GM23248 (cell line): Measurements from ENCODE around the gene ARHGAP45. TPM values are rescaled to one million over a fixed set of nuclear protein-coding genes. Genes with fewer than 3 reads are reported as not detected.
A peak's percentile ranks its signal among the peaks of the same experiment; 100 is the strongest.

Source experiments
- DNase-seq: peaks from one replicate; pipeline ENCODE4 v3.0.0-alpha.2; 2015
- H2AFZ ChIP-seq: fragments of 200-600 bp; sonication (generic); 2 replicates; pipeline ENCODE4 v1.6.1; 2016; ENCODE audit warnings: antibody characterized with exemption
- H3F3A ChIP-seq: fragments of 200-600 bp; sonication (generic); 2 replicates; pipeline ENCODE4 v1.6.1; 2016; ENCODE audit warnings: mild to moderate bottlenecking, antibody characterized with exemption, mixed run types; ENCODE audit not compliant: insufficient read depth
- H3K27ac ChIP-seq: fragments of 200-600 bp; sonication (generic); 2 replicates; pipeline ENCODE4 v1.5.1; 2016; ENCODE audit warnings: mild to moderate bottlenecking
- H3K27me3 ChIP-seq: fragments of 200-600 bp; sonication (generic); replicated peaks from 2 replicates; pipeline ENCODE4 v1.6.1; 2016; ENCODE audit warnings: mild to moderate bottlenecking; ENCODE audit not compliant: insufficient read depth
- H3K36me3 ChIP-seq: fragments of 200-600 bp; sonication (generic); 2 replicates; pipeline ENCODE4 v1.6.1; 2016; ENCODE audit warnings: low read depth, mild to moderate bottlenecking
- H3K4me1 ChIP-seq: fragments of 200-600 bp; sonication (generic); 2 replicates; pipeline ENCODE4 v1.6.1; 2016; ENCODE audit warnings: mild to moderate bottlenecking; ENCODE audit not compliant: insufficient read depth
- H3K4me2 ChIP-seq: fragments of 200-600 bp; sonication (generic); one replicate; pipeline ENCODE4 v1.6.1; 2016; ENCODE audit warnings: mild to moderate bottlenecking; ENCODE audit not compliant: unreplicated experiment
- H3K4me3 ChIP-seq: fragments of 200-600 bp; sonication (generic); 2 replicates; pipeline ENCODE4 v1.5.1; 2016; ENCODE audit warnings: mild to moderate bottlenecking
- H3K79me2 ChIP-seq: fragments of 200-600 bp; sonication (generic); 2 replicates; pipeline ENCODE4 v1.6.1; 2016; ENCODE audit warnings: mild to moderate bottlenecking; ENCODE audit not compliant: insufficient read depth
- H3K9ac ChIP-seq: fragments of 200-600 bp; sonication (generic); 2 replicates; pipeline ENCODE4 v1.6.1; 2016; ENCODE audit warnings: mild to moderate bottlenecking
- H3K9me2 ChIP-seq: fragments of 200-600 bp; sonication (generic); 2 replicates; pipeline ENCODE4 v1.6.1; 2016; ENCODE audit warnings: mixed run types, mild to moderate bottlenecking, moderate library complexity; ENCODE audit not compliant: insufficient read depth
- H3K9me3 ChIP-seq: fragments of 200-600 bp; sonication (generic); one replicate; pipeline ENCODE4 v1.6.1; 2017; ENCODE audit warnings: low read depth
- H4K20me1 ChIP-seq: fragments of 200-600 bp; sonication (generic); 2 replicates; pipeline ENCODE4 v1.6.0; 2016; ENCODE audit not compliant: insufficient read depth
- EZH2 ChIP-seq: fragments of 200-600 bp; sonication (generic); IDR thresholded peaks from 2 replicates; pipeline ENCODE4 v1.6.1; 2018; ENCODE audit warnings: antibody characterized with exemption, mild to moderate bottlenecking; ENCODE audit not compliant: insufficient read depth, poor library complexity, severe bottlenecking
- EZH2phosphoT487 ChIP-seq: fragments of 200-600 bp; sonication (generic); IDR thresholded peaks from 2 replicates; pipeline ENCODE4 v1.6.1; 2018; ENCODE audit warnings: antibody characterized with exemption, moderate library complexity, mild to moderate bottlenecking, low read depth; ENCODE audit not compliant: insufficient read depth
- WGBS, 2 experiments: methylation state at CpG; one replicate each; pipeline ENCODE4 v1.1.6; 2015 to 2017; ENCODE audit warnings: low lambda C conversion rate in 2 of 2, low coverage in 1 of 2; ENCODE audit errors: missing lambda C conversion rate in 2 of 2; 5-methylcytosine and 5-hydroxymethylcytosine counted together
- in situ Hi-C: fragments of 300-500 bp; cut with MboI; formaldehyde crosslinking; loops from 2 replicates; pipeline ENCODE4 v1.15.0; 2020
- polyA plus RNA-seq: library from polyadenylated mRNA; unstranded; fragments of >200 nt; fragmentation: Nextera tagmentation; extraction: Ambion mirVana; gene quantifications from 2 replicates; pipeline ENCODE4 v1.2.1, GENCODE V29; 2016
- total RNA-seq: library from RNA; depleted of rRNA; stranded (reverse); fragments of >200 nt; shearing (Covaris generic); gene quantifications from 2 replicates; pipeline ENCODE4 v1.2.3, GENCODE V29; 2014

The ARHGAP45 gene
- total and polyA plus RNA-seq, 2 experiments from 2014 or later: 3.5 to 6.3 TPM

DNA sequence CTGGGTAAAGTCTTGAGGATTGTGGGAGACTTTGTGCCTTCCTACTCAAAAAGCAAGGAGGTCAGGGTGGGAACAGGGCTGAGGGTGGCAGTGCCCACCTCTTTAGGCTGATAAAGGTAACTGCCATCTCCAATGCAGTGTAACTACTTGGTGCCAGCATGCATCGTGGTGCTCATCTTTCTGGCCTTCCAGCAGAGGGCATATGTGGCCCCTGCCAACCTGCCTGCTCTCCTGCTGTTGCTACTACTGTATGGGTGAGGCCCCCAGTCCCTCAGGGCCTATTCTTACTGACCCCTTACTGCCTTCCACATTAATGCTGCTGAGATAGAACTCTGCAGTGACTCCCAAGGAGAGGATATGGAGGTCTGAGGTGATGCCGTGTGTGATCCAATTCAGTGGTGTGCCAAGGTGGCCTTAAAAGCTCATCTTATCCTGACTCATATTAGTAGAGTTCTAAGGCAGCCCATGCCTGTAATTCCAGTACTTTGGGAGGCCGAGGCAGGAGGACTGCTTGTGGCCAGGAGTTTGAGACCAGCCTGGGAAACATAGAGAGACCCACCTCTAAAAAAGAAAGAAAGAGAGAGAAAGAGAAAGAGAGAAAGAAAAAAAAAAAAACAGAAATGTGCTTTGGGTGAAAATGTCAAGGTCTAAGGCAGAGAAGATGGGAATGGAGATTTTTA lies 9.7 kb upstream of the ARHGAP45 start:
- no peak overlapping the region for H3K27ac ChIP-seq
- in situ Hi-C loops: no loop called here
- no peaks in the 10 kb centered on the region for H4K20me1 ChIP-seq
- no peaks in the 10 kb centered on the region for H3K79me2 ChIP-seq
- 14 to 19% methylated on average over 3 of the region's 3 CpGs for WGBS, 2 experiments
- no peak for TF ChIP-seq EZH2
- H3K9ac ChIP-seq: no peak overlapping the region
- H3K9me3 ChIP-seq: no peaks in the 10 kb centered on the region
- no peak overlapping the region for H3K4me3 ChIP-seq
- DNase-seq: peak; percentile 76
- H2AFZ ChIP-seq: no peak overlapping the region
- H3F3A ChIP-seq: no peaks in the 10 kb centered on the region
- no peaks in the 10 kb centered on the region for H3K4me1 ChIP-seq
- no peaks in the 10 kb centered on the region for H3K9me2 ChIP-seq
- no peak overlapping the region for H3K4me2 ChIP-seq
- no peaks in the 10 kb centered on the region for H3K27me3 ChIP-seq
- H3K36me3 ChIP-seq: no peaks in the 10 kb centered on the region

GRCh38 chr19:1058112-1058511 lies 8.9 kb upstream of the ARHGAP45 start:
- H3K27me3 ChIP-seq: no peaks in the 10 kb centered on the region
- no peaks in the 10 kb centered on the region for H3K79me2 ChIP-seq
- in situ Hi-C loops: no loop called here
- H2AFZ ChIP-seq: no peak overlapping the region
- DNase-seq: no peak
- no peaks in the 10 kb centered on the region for H4K20me1 ChIP-seq
- no peak overlapping the region for H3K9ac ChIP-seq
- WGBS, 2 experiments: 85 to 88% methylated on average over 5 of the region's 5 CpGs
- no peaks in the 10 kb centered on the region for H3K9me2 ChIP-seq
- H3K27ac ChIP-seq: no peak overlapping the region
- TF ChIP-seq EZH2phosphoT487 (no peak), EZH2 (no peak)
- H3K36me3 ChIP-seq: no peaks in the 10 kb centered on the region
- H3K4me2 ChIP-seq: no peak overlapping the region
- no peaks in the 10 kb centered on the region for H3K4me1 ChIP-seq
- no peaks in the 10 kb centered on the region for H3K9me3 ChIP-seq
- no peaks in the 10 kb centered on the region for H3F3A ChIP-seq
- no peak overlapping the region for H3K4me3 ChIP-seq

DNA sequence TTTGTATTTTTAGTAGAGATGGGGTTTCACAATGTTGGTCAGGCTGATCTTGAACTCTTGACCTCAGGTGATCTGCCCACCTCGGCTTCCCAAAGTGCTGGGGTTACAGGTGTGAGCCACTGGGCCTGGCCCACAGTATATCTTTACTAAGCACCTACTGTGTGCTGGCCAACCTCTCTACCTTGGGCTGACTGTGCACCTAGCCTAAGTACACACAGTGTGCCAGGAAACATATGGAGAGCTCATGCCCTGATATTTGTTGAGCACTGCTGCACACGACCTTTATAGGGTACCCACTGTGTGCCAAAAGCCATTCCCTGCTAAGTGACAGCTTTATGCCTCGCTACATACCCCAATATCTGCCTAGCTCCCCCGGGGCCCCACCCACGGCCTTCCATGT lies 6.3 kb upstream of the ARHGAP45 start:
- Histone ChIP-seq H3K4me1 (no peaks in the 10 kb centered on the region), H3K4me2 (no peak overlapping the region), H3F3A (no peaks in the 10 kb centered on the region), H3K36me3 (no peaks in the 10 kb centered on the region), H3K9me2 (no peaks in the 10 kb centered on the region), H2AFZ (no peak overlapping the region), H3K9me3 (no peaks in the 10 kb centered on the region), H3K9ac (no peak overlapping the region), H3K27ac (no peak overlapping the region), H3K79me2 (no peaks in the 10 kb centered on the region), H4K20me1 (no peaks in the 10 kb centered on the region), H3K4me3 (no peak overlapping the region), H3K27me3 (no peaks in the 10 kb centered on the region)
- no peak for DNase-seq
- no peak for TF ChIP-seq EZH2phosphoT487
- TF ChIP-seq EZH2: no peak
- 82 to 85% methylated on average over 4 to 5 of the region's 5 CpGs for WGBS, 2 experiments
- in situ Hi-C loops: no loop called here

DNA sequence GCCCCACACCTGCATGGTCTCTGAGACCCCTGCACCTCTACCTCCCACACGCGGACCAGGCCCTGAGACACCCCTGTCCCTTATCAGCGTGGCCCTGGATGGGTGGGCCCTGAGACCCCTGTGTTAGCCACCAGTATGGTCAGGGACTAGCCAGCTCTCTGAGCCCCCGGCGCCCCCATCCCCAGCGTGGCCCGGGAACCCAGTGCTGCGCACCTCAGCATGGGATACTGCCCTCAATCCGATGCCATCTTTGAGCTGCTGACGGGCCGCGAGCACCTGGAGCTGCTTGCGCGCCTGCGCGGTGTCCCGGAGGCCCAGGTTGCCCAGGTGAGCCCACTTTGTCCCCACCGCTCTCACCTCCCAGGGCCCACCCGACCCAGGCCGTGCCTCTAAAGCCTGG lies 5.0 kb upstream of the ARHGAP45 start:
- no peaks in the 10 kb centered on the region for H4K20me1 ChIP-seq
- H3K4me1 ChIP-seq: no peaks in the 10 kb centered on the region
- no peak overlapping the region for H2AFZ ChIP-seq
- 0 out of 2 replicates have a peak, but pooled peaks cover 6% of the 10 kb centered on the region for H3K27me3 ChIP-seq
- H3K36me3 ChIP-seq: no peaks in the 10 kb centered on the region
- no peaks in the 10 kb centered on the region for H3K9me2 ChIP-seq
- no peaks in the 10 kb centered on the region for H3F3A ChIP-seq
- no peaks in the 10 kb centered on the region for H3K9me3 ChIP-seq
- H3K4me3 ChIP-seq: no peak overlapping the region
- no peak for DNase-seq
- in situ Hi-C loops: no loop called here
- WGBS, 2 experiments: 91 to 93% methylated on average over 13 to 20 of the region's 20 CpGs
- TF ChIP-seq EZH2: no peak
- TF ChIP-seq EZH2phosphoT487: no peak
- H3K27ac ChIP-seq: no peak overlapping the region
- no peaks in the 10 kb centered on the region for H3K79me2 ChIP-seq
- H3K4me2 ChIP-seq: no peak overlapping the region
- H3K9ac ChIP-seq: no peak overlapping the region

DNA sequence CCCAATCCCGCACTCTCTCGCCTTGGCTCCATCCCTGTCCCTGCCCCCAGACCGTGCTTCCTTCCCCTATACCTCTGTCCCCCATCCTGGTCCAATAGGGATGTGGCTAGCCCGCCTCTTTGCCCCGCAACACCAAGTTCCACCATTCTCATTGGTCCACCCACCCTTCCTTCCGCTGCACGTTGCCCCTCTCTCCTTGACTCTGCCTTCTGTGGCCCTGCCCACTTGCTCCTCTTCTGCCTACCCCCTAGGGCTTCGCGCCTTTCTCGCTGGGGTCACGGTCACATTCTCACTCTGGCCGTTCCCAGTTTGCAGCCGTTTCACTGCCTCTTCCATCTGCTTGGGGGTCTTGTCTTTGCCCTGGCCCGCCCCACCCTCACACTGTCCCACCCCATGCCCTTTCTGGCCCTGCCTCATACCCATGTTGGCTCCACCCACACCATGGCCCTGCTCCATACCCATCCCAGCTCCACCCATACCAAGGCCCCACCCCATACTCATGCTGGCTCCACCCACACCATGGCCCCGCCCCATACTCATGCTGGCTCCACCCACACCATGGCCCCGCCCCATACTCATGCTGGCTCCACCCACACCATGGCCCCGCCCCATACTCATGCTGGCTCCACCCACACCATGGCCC lies 4.5 kb upstream of the ARHGAP45 start:
- Histone ChIP-seq H4K20me1 (no peaks in the 10 kb centered on the region), H3K27ac (no peak overlapping the region), H2AFZ (no peak overlapping the region), H3K36me3 (no peaks in the 10 kb centered on the region), H3K9me3 (no peaks in the 10 kb centered on the region), H3K4me1 (no peaks in the 10 kb centered on the region), H3K27me3 (peaks cover 11% of the 10 kb centered on the region; the same call in 1 of the 2 replicates), H3K9me2 (no peaks in the 10 kb centered on the region), H3K4me2 (no peak overlapping the region), H3F3A (no peaks in the 10 kb centered on the region), H3K9ac (no peak overlapping the region), H3K4me3 (no peak overlapping the region), H3K79me2 (no peaks in the 10 kb centered on the region)
- WGBS, 2 experiments: 92 to 98% methylated on average over 13 to 17 of the region's 17 CpGs
- no peak for DNase-seq
- in situ Hi-C loops: no loop called here
- no peak for TF ChIP-seq EZH2
- no peak for TF ChIP-seq EZH2phosphoT487
